Fibroblast of the aortic adventitia (primary cell): ENCODE results near the gene INHBA. TPM values are rescaled to one million over a fixed set of nuclear protein-coding genes. Genes with fewer than 3 reads are reported as not detected.

ENCODE experiments used
- DNase-seq: peaks from one replicate; pipeline ENCODE4 v3.0.0-alpha.2; 2010; ENCODE audit warnings: low read depth
- H3K4me3 ChIP-seq: 2 replicates; pipeline ENCODE4 v1.5.1; 2011; ENCODE audit warnings: low read depth, mild to moderate bottlenecking, control low read depth, low read length, moderate library complexity
- CTCF ChIP-seq: IDR thresholded peaks from 2 replicates; pipeline ENCODE4 v1.5.1; 2011; ENCODE audit warnings: mild to moderate bottlenecking, low read length, control low read depth, inconsistent platforms; ENCODE audit not compliant: insufficient read depth
- total RNA-seq: library from RNA; depleted of rRNA; stranded (reverse); fragments of >200 nt; gene quantifications from 2 replicates; pipeline ENCODE4 v1.2.3, GENCODE V29; 2012; ENCODE audit warnings: low replicate concordance

The INHBA gene
- total RNA-seq, 1 donor: 20.0 TPM

GRCh38 chr7:41692251-41692650 is 10.6 kb downstream of the INHBA start:
- TF ChIP-seq CTCF: no peak
- no peak for DNase-seq
- H3K4me3 ChIP-seq: no peak overlapping the region

GRCh38 chr7:41691286-41692190 is 11.4 kb downstream of the INHBA start:
- TF ChIP-seq CTCF: no peak
- no peak for DNase-seq
- no peak overlapping the region for H3K4me3 ChIP-seq

GRCh38 chr7:41689815-41690214 is 13.1 kb downstream of the INHBA start:
- no peak for TF ChIP-seq CTCF
- no peak for DNase-seq
- no peak overlapping the region for H3K4me3 ChIP-seq

- H3K4me3 ChIP-seq: no peak overlapping the region
- no peak for TF ChIP-seq CTCF
- no peak for DNase-seq
Observed at GRCh38 chr7:41688906-41689305, 14.0 kb downstream of the INHBA start.

GRCh38 chr7:41688012-41688625 is 14.8 kb downstream of the INHBA start:
- TF ChIP-seq CTCF: no peak
- H3K4me3 ChIP-seq: no peak overlapping the region
- peak; percentile 37 for DNase-seq

- DNase-seq: peak; percentile 78
- H3K4me3 ChIP-seq: no peak overlapping the region
- no peak for TF ChIP-seq CTCF
Observed at GRCh38 chr7:41685684-41686083, 17.2 kb downstream of the INHBA start.
